Breast epithelium (tissue), 4 donors: ENCODE results near the gene NCKAP5. TPM values are rescaled to one million over a fixed set of nuclear protein-coding genes. Genes with fewer than 3 reads are reported as not detected.

Source experiments
- DNase-seq, 2 donors: peaks; one replicate each; pipeline ENCODE4 v3.0.0-alpha.2; 2019; ENCODE audit warnings: low spot score in 2 of 2
- H3K27ac ChIP-seq, 2 donors: fragments of 200-600 bp; sonication (generic) in 1 of 2; one replicate each; pipeline ENCODE4 v1.5.1; 2016 to 2019; ENCODE audit warnings: mild to moderate bottlenecking in 1 of 2
- H3K27me3 ChIP-seq, 2 donors: fragments of 200-600 bp; sonication (generic) in 1 of 2; one replicate each; pipeline versions ENCODE4 v1.5.1 to v1.6.0; 2017 to 2019; ENCODE audit warnings: control low read depth in 1 of 2, mild to moderate bottlenecking in 1 of 2
- H3K36me3 ChIP-seq: fragments of 200-600 bp; one replicate; pipeline ENCODE4 v1.5.1; 2019
- H3K4me1 ChIP-seq, 2 donors: fragments of 200-600 bp; sonication (generic); one replicate each; pipeline ENCODE4 v1.5.1; 2016 to 2019; ENCODE audit warnings: control low read depth in 1 of 2
- H3K4me3 ChIP-seq, 3 donors: fragments of 200-600 bp; sonication (generic); 1 replicate in 2 of 3; 2 replicates in 1 of 3; pipeline ENCODE4 v1.5.1; 2016 to 2019; ENCODE audit warnings: mild to moderate bottlenecking in 3 of 3, moderate library complexity in 2 of 3
- H3K9me3 ChIP-seq, 2 donors: fragments of 200-600 bp; sonication (generic) in 1 of 2; one replicate each; pipeline ENCODE4 v1.5.1; 2016 to 2019; ENCODE audit warnings: control low read depth in 1 of 2
- CTCF ChIP-seq, 3 donors: fragments of 450-650 bp; IDR thresholded peaks; one replicate each; pipeline ENCODE4 v1.5.1; 2016 to 2017; ENCODE audit warnings: antibody characterized with exemption in 3 of 3, mild to moderate bottlenecking in 3 of 3, moderate library complexity in 3 of 3
- POLR2A ChIP-seq: fragments of 450-650 bp; IDR thresholded peaks from one replicate; pipeline ENCODE4 v1.6.1; 2016; ENCODE audit warnings: antibody characterized with exemption, mild to moderate bottlenecking, moderate library complexity
- POLR2AphosphoS5 ChIP-seq, 3 donors: sonication (generic); formaldehyde crosslinking; IDR thresholded peaks; one replicate each; pipeline ENCODE4 v1.6.1; 2017; ENCODE audit warnings: antibody characterized with exemption in 3 of 3
- intact Hi-C: fragments of 100-400 bp; cut with DNase I; formaldehyde crosslinking; loops from one replicate; pipeline ENCODE4 v1.15.1; 2023; ENCODE audit warnings: low total_unique reads
- total RNA-seq, 3 donors: library from RNA; depleted of rRNA; stranded (reverse); fragments of >200 nt; gene quantifications; one replicate each; pipeline ENCODE4 v1.1.0, GENCODE V29; 2016

The NCKAP5 gene
- total RNA-seq, 3 donors from 2014 or later: 1.1 to 10.5 (median 6.1) TPM

DNA sequence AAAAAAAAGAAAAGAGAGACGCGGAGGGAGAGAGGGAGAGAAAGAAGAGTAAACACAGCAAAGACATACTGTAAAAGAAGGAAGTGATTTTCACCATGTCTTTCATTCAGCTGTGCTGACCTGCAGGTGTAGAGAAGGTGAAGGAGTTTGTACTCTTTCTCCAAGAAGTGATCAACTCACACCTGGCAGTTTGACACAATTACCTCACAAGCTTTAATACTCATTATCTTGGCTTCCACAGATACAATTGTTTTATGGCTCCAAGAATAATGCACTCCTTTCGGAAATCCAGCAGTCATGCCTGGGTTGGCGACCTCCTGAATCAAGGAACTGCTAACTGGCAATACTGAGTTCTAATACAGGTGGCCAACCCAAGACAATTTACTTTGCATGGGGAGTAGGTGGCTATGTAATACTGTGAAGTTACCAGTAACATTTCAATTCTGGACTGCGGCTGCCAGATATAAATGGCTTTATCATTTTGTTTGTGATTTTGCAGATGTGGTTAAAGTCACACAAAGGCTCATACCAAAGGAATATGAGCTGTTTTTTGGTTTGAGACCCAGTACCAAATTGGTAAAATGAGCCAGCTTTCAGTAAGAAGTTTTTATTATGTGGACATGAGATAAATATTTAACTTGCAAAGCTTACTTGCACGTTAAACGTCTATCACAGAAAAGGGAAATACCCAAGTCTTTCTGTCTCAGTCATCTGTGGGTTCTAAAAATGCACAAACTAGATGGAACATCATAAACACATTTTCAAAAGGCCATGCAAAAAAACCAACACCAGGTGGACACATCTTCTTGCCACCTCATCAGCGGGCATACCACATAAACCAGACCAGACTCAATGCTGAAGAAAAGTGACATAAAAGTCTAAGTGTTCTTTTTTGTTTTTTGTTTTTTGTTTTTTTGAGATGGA lies 69.3 kb downstream of the NCKAP5 start:
- no peaks in the 10 kb centered on the region for H3K4me1 ChIP-seq
- H3K36me3 ChIP-seq: no peaks in the 10 kb centered on the region
- intact Hi-C loops: no loop called here
- no peaks in the 10 kb centered on the region for H3K27me3 ChIP-seq
- no peaks in the 10 kb centered on the region for H3K9me3 ChIP-seq
- H3K4me3 ChIP-seq: no peak overlapping the region
- DNase-seq: no peak
- no peak overlapping the region for H3K27ac ChIP-seq
- TF ChIP-seq POLR2AphosphoS5 (IDR thresholded peaks at IDR 0.05) (no peak), POLR2A (no peak)

DNA sequence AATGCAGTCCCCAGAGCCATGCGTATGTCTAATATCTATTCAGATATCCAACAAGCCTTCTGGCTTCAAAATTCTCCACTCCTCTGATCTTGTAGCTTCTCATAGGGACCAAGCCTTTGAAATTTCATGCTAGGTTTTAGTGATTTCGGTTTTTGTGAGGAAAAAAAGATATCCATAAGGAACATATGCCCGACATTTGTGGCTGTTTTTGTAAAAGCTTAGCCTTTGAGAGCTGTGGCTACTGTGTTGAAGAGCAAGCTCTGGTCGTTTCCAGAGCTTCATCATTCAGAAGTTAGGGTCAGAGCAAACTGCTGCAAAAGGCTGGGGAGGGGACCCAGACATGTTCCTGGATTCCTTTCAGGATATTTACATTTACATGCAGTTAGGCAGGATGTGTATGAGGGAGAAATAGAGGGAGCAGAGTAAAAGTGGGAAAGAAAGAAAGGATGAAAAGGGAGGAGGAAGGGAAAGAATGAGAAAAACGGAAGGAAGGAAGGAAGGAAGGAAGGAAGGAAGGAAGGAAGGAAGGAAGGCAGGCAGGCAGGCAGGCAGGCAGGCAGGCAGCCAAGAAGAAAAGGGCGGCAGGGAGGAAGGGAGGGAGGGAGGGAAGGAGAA lies 70.2 kb downstream of the NCKAP5 start:
- H3K4me1 ChIP-seq: no peaks in the 10 kb centered on the region
- peak overlapping the region in 1 of 2 donors; percentile 33 for H3K27ac ChIP-seq
- intact Hi-C loops: no loop called here
- H3K4me3 ChIP-seq: no peak overlapping the region
- no peaks in the 10 kb centered on the region for H3K27me3 ChIP-seq
- H3K9me3 ChIP-seq: no peaks in the 10 kb centered on the region
- H3K36me3 ChIP-seq: no peaks in the 10 kb centered on the region
- TF ChIP-seq POLR2A: no peak
- no peak for TF ChIP-seq POLR2AphosphoS5 (IDR thresholded peaks at IDR 0.05)
- no peak for TF ChIP-seq CTCF (IDR thresholded peaks at IDR 0.05)
- DNase-seq: no peak

DNA sequence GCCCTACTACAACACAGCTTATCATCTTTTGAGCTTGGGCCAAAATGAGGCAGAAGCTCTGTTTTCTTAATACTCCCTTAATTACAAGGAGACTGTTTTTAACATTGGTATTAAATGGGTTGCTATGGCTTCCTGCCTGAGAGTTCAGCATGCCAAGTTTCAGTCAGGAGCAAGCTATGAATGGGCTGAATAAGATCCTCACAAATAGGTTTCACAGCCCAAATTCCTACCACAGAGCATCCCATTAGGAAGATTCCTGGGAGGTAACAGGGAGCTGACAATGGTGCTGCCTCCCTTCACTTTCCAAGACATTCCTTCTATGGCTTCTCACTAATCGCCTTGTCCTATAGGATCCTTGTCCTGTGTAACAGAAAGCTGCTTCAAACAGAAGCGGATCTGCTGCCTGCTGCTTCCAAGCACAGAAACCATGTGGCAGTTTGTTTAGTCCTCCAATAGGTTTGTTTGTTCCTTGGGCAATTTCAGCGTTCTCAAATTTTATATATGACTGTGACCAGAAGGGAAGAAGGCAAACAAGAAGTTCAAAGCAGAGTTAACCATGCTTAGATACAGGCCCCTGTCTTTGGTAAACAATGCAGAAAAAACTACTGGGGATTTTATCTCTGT lies 70.9 kb downstream of the NCKAP5 start:
- Histone ChIP-seq H3K4me1 (no peaks in the 10 kb centered on the region), H3K36me3 (no peaks in the 10 kb centered on the region), H3K27me3 (no peaks in the 10 kb centered on the region), H3K4me3 (no peak overlapping the region), H3K9me3 (no peaks in the 10 kb centered on the region), H3K27ac (peak overlapping the region; percentile 27 to 33)
- DNase-seq: peak in 1 of 2 donors; percentile 23
- TF ChIP-seq POLR2A (no peak), CTCF (IDR thresholded peaks at IDR 0.05) (no peak), POLR2AphosphoS5 (IDR thresholded peaks at IDR 0.05) (no peak)
- intact Hi-C loops: no loop called here

GRCh38 chr2:133496501-133497269 lies 71.6 kb downstream of the NCKAP5 start:
- DNase-seq: no peak
- no peaks in the 10 kb centered on the region for H3K27me3 ChIP-seq
- no peak overlapping the region for H3K27ac ChIP-seq
- H3K9me3 ChIP-seq: no peaks in the 10 kb centered on the region
- H3K4me3 ChIP-seq: no peak overlapping the region
- intact Hi-C loops: no loop called here
- H3K4me1 ChIP-seq: no peaks in the 10 kb centered on the region
- TF ChIP-seq POLR2AphosphoS5 (IDR thresholded peaks at IDR 0.05) (no peak), CTCF (IDR thresholded peaks at IDR 0.05) (no peak), POLR2A (no peak)
- no peaks in the 10 kb centered on the region for H3K36me3 ChIP-seq

- Histone ChIP-seq H3K27ac (peak overlapping the region in 1 of 2 donors; percentile 9), H3K27me3 (no peaks in the 10 kb centered on the region), H3K4me3 (no peak overlapping the region), H3K4me1 (no peaks in the 10 kb centered on the region), H3K36me3 (no peaks in the 10 kb centered on the region), H3K9me3 (no peaks in the 10 kb centered on the region)
- TF ChIP-seq POLR2A: no peak
- no peak for TF ChIP-seq CTCF (IDR thresholded peaks at IDR 0.05)
- TF ChIP-seq POLR2AphosphoS5 (IDR thresholded peaks at IDR 0.05): no peak
- DNase-seq: no peak
- intact Hi-C loops: no loop called here
Measured at GRCh38 chr2:133495226-133495625, 73.0 kb downstream of the NCKAP5 start.
